ENCODE results near the gene MLIP.

MLIP gene

DNA sequence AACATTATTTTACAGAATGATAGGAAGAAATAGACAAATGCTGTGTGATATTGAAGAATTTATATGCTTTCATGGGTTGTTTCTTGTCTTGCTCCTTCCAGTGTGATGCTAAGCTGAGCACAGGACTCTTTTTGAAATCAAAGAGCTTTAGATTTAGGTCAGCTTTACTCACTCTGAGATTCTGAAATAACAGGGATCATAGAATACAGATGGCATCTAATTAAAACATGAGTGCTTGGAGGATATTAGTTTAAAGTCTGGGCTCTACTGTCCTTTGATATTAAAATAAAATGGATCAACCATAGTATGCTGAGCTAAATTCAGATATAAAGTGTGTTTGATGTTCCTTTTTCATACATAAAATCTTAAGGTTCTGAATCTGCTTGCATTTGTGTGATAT is 29.6 kb downstream of the MLIP start:
- TF ChIP-seq, protein P1, sequence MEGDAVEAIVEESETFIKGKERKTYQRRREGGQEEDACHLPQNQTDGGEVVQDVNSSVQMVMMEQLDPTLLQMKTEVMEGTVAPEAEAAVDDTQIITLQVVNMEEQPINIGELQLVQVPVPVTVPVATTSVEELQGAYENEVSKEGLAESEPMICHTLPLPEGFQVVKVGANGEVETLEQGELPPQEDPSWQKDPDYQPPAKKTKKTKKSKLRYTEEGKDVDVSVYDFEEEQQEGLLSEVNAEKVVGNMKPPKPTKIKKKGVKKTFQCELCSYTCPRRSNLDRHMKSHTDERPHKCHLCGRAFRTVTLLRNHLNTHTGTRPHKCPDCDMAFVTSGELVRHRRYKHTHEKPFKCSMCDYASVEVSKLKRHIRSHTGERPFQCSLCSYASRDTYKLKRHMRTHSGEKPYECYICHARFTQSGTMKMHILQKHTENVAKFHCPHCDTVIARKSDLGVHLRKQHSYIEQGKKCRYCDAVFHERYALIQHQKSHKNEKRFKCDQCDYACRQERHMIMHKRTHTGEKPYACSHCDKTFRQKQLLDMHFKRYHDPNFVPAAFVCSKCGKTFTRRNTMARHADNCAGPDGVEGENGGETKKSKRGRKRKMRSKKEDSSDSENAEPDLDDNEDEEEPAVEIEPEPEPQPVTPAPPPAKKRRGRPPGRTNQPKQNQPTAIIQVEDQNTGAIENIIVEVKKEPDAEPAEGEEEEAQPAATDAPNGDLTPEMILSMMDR (IDR thresholded peaks at IDR 0.05; ENCODE audit: low read depth, low read length) = no peak
- H3K4me3 ChIP-seq (ENCODE audit: low read depth, low read length) = no peak overlapping the region

- H3K4me3 ChIP-seq (ENCODE audit: low read depth, low read length) = no peak overlapping the region
- TF ChIP-seq, protein P1 (IDR thresholded peaks at IDR 0.05; ENCODE audit: low read depth, low read length) = no peak
Observed at GRCh38 chr6:54142889-54143519, 31.8 kb downstream of the MLIP start.

- no peak overlapping the region for H3K4me3 ChIP-seq (ENCODE audit: low read depth, low read length)
- TF ChIP-seq, protein P1 (IDR thresholded peaks at IDR 0.05; ENCODE audit: low read depth, low read length) = no peak
Observed at GRCh38 chr6:54151861-54152260, 40.6 kb downstream of the MLIP start.

- TF ChIP-seq, protein P1 (IDR thresholded peaks at IDR 0.05; ENCODE audit: low read depth, low read length) = no peak
- H3K4me3 ChIP-seq (ENCODE audit: low read depth, low read length) = no peak overlapping the region
Observed at GRCh38 chr6:54156650-54157250, 45.5 kb downstream of the MLIP start.

DNA sequence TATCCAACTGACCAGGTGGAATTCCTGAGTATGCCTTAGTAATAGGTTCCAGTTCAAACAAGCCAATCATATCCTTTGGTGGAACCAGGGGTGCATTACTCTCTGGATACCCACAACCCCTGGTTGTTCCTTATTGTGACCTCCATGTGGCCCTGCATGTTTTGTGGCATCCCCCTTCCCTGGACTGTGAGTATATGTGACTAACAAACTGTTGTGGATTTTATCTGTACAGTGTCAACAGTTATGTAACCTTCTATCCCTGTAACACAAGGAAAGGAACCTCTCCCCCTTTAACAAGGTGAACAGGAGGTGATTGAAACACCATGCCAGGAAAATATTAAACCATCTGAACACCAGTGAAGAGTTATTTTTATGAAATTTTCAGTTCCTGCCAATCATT is 46.2 kb downstream of the MLIP start:
- TF ChIP-seq, protein P1 (IDR thresholded peaks at IDR 0.05; ENCODE audit: low read depth, low read length) = no peak
- H3K4me3 ChIP-seq (ENCODE audit: low read depth, low read length) = no peak overlapping the region

DNA sequence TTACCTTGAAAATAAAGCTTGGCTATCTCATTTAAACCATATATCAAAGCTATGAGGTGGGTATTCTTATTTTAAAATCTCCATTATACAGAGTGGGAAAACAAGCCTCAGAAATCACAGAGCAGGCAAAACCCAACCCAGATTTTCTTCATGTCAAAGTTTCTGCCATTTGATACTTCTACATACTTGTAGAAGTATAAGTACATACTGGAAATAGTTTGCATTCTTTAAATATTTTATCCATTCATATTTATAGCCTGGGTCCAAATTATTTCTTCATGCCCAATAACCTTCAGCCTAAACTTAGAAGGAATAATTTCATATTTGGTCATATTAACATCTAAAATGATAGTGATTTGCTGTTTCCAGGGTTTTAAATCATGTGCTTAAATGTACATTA is 61.8 kb downstream of the MLIP start:
- no peak overlapping the region for H3K4me3 ChIP-seq (ENCODE audit: low read depth, low read length)
- TF ChIP-seq, protein P1 (IDR thresholded peaks at IDR 0.05; ENCODE audit: low read depth, low read length) = no peak

- H3K4me3 ChIP-seq (ENCODE audit: low read depth, low read length) = no peak overlapping the region
- TF ChIP-seq, protein P1 (IDR thresholded peaks at IDR 0.05; ENCODE audit: low read depth, low read length) = no peak
Observed at GRCh38 chr6:54179152-54179551, 67.9 kb downstream of the MLIP start.
